K562 (cell line): ENCODE results near the gene WDR83. TPM values are rescaled to one million over a fixed set of nuclear protein-coding genes. Genes with fewer than 3 reads are reported as not detected.

ENCODE experiments used
- DDX20 ChIP-seq: fragments of 450-650 bp; IDR thresholded peaks from 2 replicates; pipeline ENCODE4 v1.6.1; 2016; ENCODE audit warnings: missing genetic modification characterization, low read depth, mild to moderate bottlenecking, missing compliant biosample characterization, moderate library complexity
- E2F8 ChIP-seq: fragments of 450-650 bp; IDR thresholded peaks from 2 replicates; pipeline ENCODE4 v1.7.1; 2018; ENCODE audit warnings: mild to moderate bottlenecking, low read depth; ENCODE audit not compliant: partially characterized antibody
- FUS ChIP-seq: fragments of 200-400 bp; formaldehyde crosslinking; optimal IDR thresholded peaks from 2 replicates; pipeline ENCODE3; 2017; ENCODE audit warnings: low read depth, low read length
- ID3 ChIP-seq, 2 experiments: fragments of 250-450 bp in 1 of 2; fragments of 450-650 bp in 1 of 2; sonication (Bioruptor Pico) in 1 of 2; IDR thresholded peaks; 2 replicates each; pipeline versions ENCODE4 v1.6.1 to v1.8.0; 2016 to 2021; ENCODE audit warnings: mild to moderate bottlenecking in 2 of 2, moderate library complexity in 2 of 2, missing compliant biosample characterization in 1 of 2, missing genetic modification characterization in 1 of 2
- MNT ChIP-seq, 2 experiments: fragments of 450-650 bp; conservative IDR thresholded peaks; 2 replicates each; pipeline ENCODE4 v1.6.1; 2017; ENCODE audit warnings: mild to moderate bottlenecking in 2 of 2, moderate library complexity in 2 of 2
- PBX2 ChIP-seq, 2 experiments: IDR thresholded peaks in 1 of 2; conservative IDR thresholded peaks in 1 of 2; 2 replicates each; pipeline ENCODE4 v1.6.1; 2016; ENCODE audit warnings: low read depth in 2 of 2, mild to moderate bottlenecking in 1 of 2, missing compliant biosample characterization in 1 of 2, missing genetic modification characterization in 1 of 2, moderate library complexity in 1 of 2
- RREB1 ChIP-seq: fragments of 250-450 bp; sonication (Bioruptor Pico); IDR thresholded peaks from 2 replicates; pipeline ENCODE4 v1.4.0; 2020
- SMAD3 ChIP-seq: fragments of 450-650 bp; formaldehyde crosslinking; conservative IDR thresholded peaks from 2 replicates; pipeline ENCODE4 v1.4.0; 2020; ENCODE audit warnings: mild to moderate bottlenecking
- SUPT5H ChIP-seq: fragments of 450-650 bp; IDR thresholded peaks from 2 replicates; pipeline ENCODE4 v1.6.1; 2016
- ZBED1 ChIP-seq: IDR thresholded peaks from 2 replicates; pipeline ENCODE4 v1.6.1; 2014
- ZNF408 ChIP-seq: fragments of 250-450 bp; sonication (Bioruptor Pico); IDR thresholded peaks from 2 replicates; pipeline ENCODE4 v1.4.0; 2020; ENCODE audit warnings: low read depth, mild to moderate bottlenecking, moderate library complexity
- polyA plus RNA-seq, 8 experiments: library from polyadenylated mRNA; depleted of rRNA in 4 of 8; stranded (reverse) in 5 of 8; unstranded in 3 of 8; fragments of >200 nt; fragmentation: Nextera tagmentation in 2 of 8; fragmentation: Illumina TruSeq in 1 of 8; extraction: Ambion mirVana in 2 of 8; extraction: Trizol in 1 of 8; gene quantifications; 2 replicates each; pipeline versions ENCODE4 v1.2.1 to v1.2.3, GENCODE V29; 2011 to 2014; ENCODE audit warnings: inconsistent platforms in 1 of 8, missing spikeins in 1 of 8
- total RNA-seq, 7 experiments: library from RNA; depleted of rRNA in 6 of 7; stranded (reverse); fragments of >200 nt in 6 of 7; fragmentation: Illumina TruSeq in 2 of 7; extraction: Trizol in 2 of 7; gene quantifications; 2 replicates each; pipeline versions ENCODE4 v1.2.1 to v1.2.3, GENCODE V29; 2011 to 2021; ENCODE audit warnings: low replicate concordance in 1 of 7

The WDR83 gene
- total and polyA plus RNA-seq, 9 of the 15 experiments (the other 6 are each of a cell fraction or from before 2014, with no cell fraction given) = 0.52 to 21.3 (median 4.2) TPM

GRCh38 chr19:12723641-12724426 is 57.2 kb downstream of the WDR83 start, which contains the start of gene TNPO2 (continued):
- no peak for TF ChIP-seq ID3 (CRISPR knock-in tag; IDR thresholded peaks at IDR 0.05)
- TF ChIP-seq ID3 (tag; IDR thresholded peaks at IDR 0.05) = no peak
- TF ChIP-seq FUS = no peak
- TF ChIP-seq SUPT5H = peak; percentile 72
- peak; percentile 97 to 98 for TF ChIP-seq MNT (conservative IDR thresholded peaks at IDR 0.05)
- TF ChIP-seq RREB1 (CRISPR knock-in tag) = no peak
- no peak for TF ChIP-seq ZNF408 (CRISPR knock-in tag)
- no peak for TF ChIP-seq ZBED1
- peak; percentile 25 for TF ChIP-seq E2F8
- no peak for TF ChIP-seq DDX20 (tag)
- no peak for TF ChIP-seq PBX2 (CRISPR knock-in tag; IDR thresholded peaks at IDR 0.05; ENCODE audit: low read depth)
- TF ChIP-seq PBX2 (tag; conservative IDR thresholded peaks at IDR 0.05; ENCODE audit: low read depth) = no peak
- TF ChIP-seq SMAD3 (CRISPR knock-in tag) = no peak
